OCI-LY7 (cell line): Measurements from ENCODE around the gene ZFYVE9. TPM values are rescaled to one million over a fixed set of nuclear protein-coding genes. Genes with fewer than 3 reads are reported as not detected.

Experiments
- BruUV-seq: library from RNA; stranded (reverse); fragments of 400-500 nt; replicated peaks from 2 replicates; lab custom pipeline; 2021; lab: Mats Ljungman, UMichigan
- CTCF ChIA-PET: fragments of 300-600 bp; sonication (Branson Sonifier 250); formaldehyde crosslinking; loops from one replicate; lab custom pipeline; 2022; ENCODE audit warnings: antibody characterized with exemption; ENCODE audit not compliant: unreplicated experiment; lab: Charles Lee
- POLR2A ChIA-PET: fragments of 300-600 bp; sonication (Branson Sonifier 250); formaldehyde crosslinking; loops from one replicate; lab custom pipeline; 2022; ENCODE audit warnings: antibody characterized with exemption; lab: Charles Lee
- DNase-seq: peaks from one replicate; pipeline ENCODE4 v3.0.0-alpha.2; 2015; ENCODE audit warnings: low spot score
- H2AFZ ChIP-seq: fragments of 200-600 bp; sonication (generic), shearing (Covaris generic); 2 replicates; pipeline ENCODE4 v1.6.1; 2014; ENCODE audit warnings: mild to moderate bottlenecking, antibody characterized with exemption, low read length, moderate library complexity
- H3K27ac ChIP-seq: fragments of 200-600 bp; sonication (generic); 2 replicates; pipeline ENCODE4 v1.5.1; 2014; ENCODE audit warnings: mixed run types, low read depth, mild to moderate bottlenecking, moderate library complexity, low read length, inconsistent platforms; ENCODE audit not compliant: poor library complexity, severe bottlenecking
- H3K36me3 ChIP-seq: fragments of 200-600 bp; sonication (generic); 2 replicates; pipeline ENCODE4 v1.6.1; 2014; ENCODE audit warnings: mild to moderate bottlenecking, antibody characterized with exemption, low read length, moderate library complexity, mixed read lengths; ENCODE audit not compliant: insufficient read depth
- H3K4me1 ChIP-seq: fragments of 200-600 bp; sonication (generic); 2 replicates; pipeline ENCODE4 v1.5.1; 2014; ENCODE audit warnings: mild to moderate bottlenecking, low read length; ENCODE audit not compliant: insufficient read depth, poor library complexity, severe bottlenecking
- H3K4me2 ChIP-seq: fragments of 200-600 bp; sonication (generic); 2 replicates; pipeline ENCODE4 v1.6.1; 2014; ENCODE audit warnings: mild to moderate bottlenecking, low read length
- H3K4me3 ChIP-seq: fragments of 200-600 bp; sonication (generic); 2 replicates; pipeline ENCODE4 v1.5.1; 2014; ENCODE audit warnings: mild to moderate bottlenecking, low read depth, low read length; ENCODE audit not compliant: poor library complexity, severe bottlenecking
- H3K79me2 ChIP-seq: fragments of 200-600 bp; sonication (generic); 2 replicates; pipeline ENCODE4 v1.6.1; 2016; ENCODE audit warnings: low read depth, mild to moderate bottlenecking, low read length, moderate library complexity, mixed read lengths; ENCODE audit not compliant: insufficient read depth
- H3K9me2 ChIP-seq: fragments of 200-600 bp; sonication (generic); 2 replicates; pipeline ENCODE4 v1.6.1; 2016; ENCODE audit warnings: mild to moderate bottlenecking, low read length, mixed read lengths; ENCODE audit not compliant: insufficient read depth
- H3K9me3 ChIP-seq: fragments of 200-600 bp; sonication (generic); 2 replicates; pipeline ENCODE4 v1.6.1; 2014; ENCODE audit warnings: mild to moderate bottlenecking, mixed run types, low read length, mixed read lengths
- H4K20me1 ChIP-seq: fragments of 200-600 bp; sonication (generic); 2 replicates; pipeline ENCODE4 v1.6.1; 2014; ENCODE audit warnings: mild to moderate bottlenecking, antibody characterized with exemption, low read length, moderate library complexity, mixed read lengths; ENCODE audit not compliant: insufficient read depth
- CTCF ChIP-seq: fragments of 200-600 bp; sonication (generic); conservative IDR thresholded peaks from 2 replicates; pipeline ENCODE4 v1.5.1; 2014; ENCODE audit warnings: mild to moderate bottlenecking, antibody characterized with exemption, low read length, moderate library complexity, mixed read lengths
- EZH2phosphoT487 ChIP-seq: fragments of 200-600 bp; sonication (generic); IDR thresholded peaks from 2 replicates; pipeline ENCODE4 v1.6.1; 2018; ENCODE audit warnings: low read depth, borderline replicate concordance, mild to moderate bottlenecking, mixed run types, antibody characterized with exemption, low read length, moderate library complexity, mixed read lengths
- intact Hi-C: fragments of 100-400 bp; cut with micrococcal nuclease; formaldehyde crosslinking; loops from one replicate; pipeline ENCODE4 v1.10.0; 2022; ENCODE audit not compliant: unreplicated experiment
- total RNA-seq, 2 experiments: library from RNA; depleted of rRNA in 1 of 2; stranded (reverse); fragments of >200 nt in 1 of 2; shearing (Covaris generic) in 1 of 2; gene quantifications; 2 replicates each; pipeline ENCODE4 v1.2.3, GENCODE V29; 2014 to 2022

The ZFYVE9 gene
- total RNA-seq, 2 experiments from 2014 or later, result 3.7 to 5.6 TPM

GRCh38 chr1:52111492-52111891 lies 30.4 kb upstream of the ZFYVE9 start:
- H3K4me1 ChIP-seq, result no peaks in the 10 kb centered on the region
- H3K36me3 ChIP-seq, result no peaks in the 10 kb centered on the region
- no peak overlapping the region for H3K27ac ChIP-seq
- H4K20me1 ChIP-seq, result no peaks in the 10 kb centered on the region
- CTCF ChIA-PET, result no interaction called here
- H3K9me2 ChIP-seq, result no peaks in the 10 kb centered on the region
- DNase-seq, result no peak
- intact Hi-C loops, result no loop called here
- no peaks in the 10 kb centered on the region for H3K9me3 ChIP-seq
- TF ChIP-seq CTCF, result no peak
- TF ChIP-seq EZH2phosphoT487, result no peak
- no peak overlapping the region for H3K4me3 ChIP-seq
- H3K4me2 ChIP-seq, result no peak overlapping the region
- BruUV-seq, result no TSS peak
- POLR2A ChIA-PET, result interaction anchor here (0.8 kb wide), 1 partner anchor 96 kb away, joined by 3 read pairs; no protein-coding TSS in a partner anchor
- no peaks in the 10 kb centered on the region for H3K79me2 ChIP-seq
- H2AFZ ChIP-seq, result no peak overlapping the region

GRCh38 chr1:52112489-52112888 lies 29.4 kb upstream of the ZFYVE9 start:
- no peak overlapping the region for H3K27ac ChIP-seq
- no peaks in the 10 kb centered on the region for H3K4me1 ChIP-seq
- H3K36me3 ChIP-seq, result no peaks in the 10 kb centered on the region
- H3K9me3 ChIP-seq, result no peaks in the 10 kb centered on the region
- no peak overlapping the region for H2AFZ ChIP-seq
- CTCF ChIA-PET, result no interaction called here
- DNase-seq, result no peak
- H4K20me1 ChIP-seq, result no peaks in the 10 kb centered on the region
- H3K4me2 ChIP-seq, result no peak overlapping the region
- TF ChIP-seq EZH2phosphoT487 (no peak), CTCF (no peak)
- no peak overlapping the region for H3K4me3 ChIP-seq
- H3K79me2 ChIP-seq, result no peaks in the 10 kb centered on the region
- intact Hi-C loops, result no loop called here
- no peaks in the 10 kb centered on the region for H3K9me2 ChIP-seq
- BruUV-seq, result no TSS peak
- POLR2A ChIA-PET, result interaction anchor here (0.6 to 0.7 kb wide), 3 partner anchors 141 to 1255 kb away, joined by 3 to 6 read pairs (median 4); no protein-coding TSS in a partner anchor

DNA sequence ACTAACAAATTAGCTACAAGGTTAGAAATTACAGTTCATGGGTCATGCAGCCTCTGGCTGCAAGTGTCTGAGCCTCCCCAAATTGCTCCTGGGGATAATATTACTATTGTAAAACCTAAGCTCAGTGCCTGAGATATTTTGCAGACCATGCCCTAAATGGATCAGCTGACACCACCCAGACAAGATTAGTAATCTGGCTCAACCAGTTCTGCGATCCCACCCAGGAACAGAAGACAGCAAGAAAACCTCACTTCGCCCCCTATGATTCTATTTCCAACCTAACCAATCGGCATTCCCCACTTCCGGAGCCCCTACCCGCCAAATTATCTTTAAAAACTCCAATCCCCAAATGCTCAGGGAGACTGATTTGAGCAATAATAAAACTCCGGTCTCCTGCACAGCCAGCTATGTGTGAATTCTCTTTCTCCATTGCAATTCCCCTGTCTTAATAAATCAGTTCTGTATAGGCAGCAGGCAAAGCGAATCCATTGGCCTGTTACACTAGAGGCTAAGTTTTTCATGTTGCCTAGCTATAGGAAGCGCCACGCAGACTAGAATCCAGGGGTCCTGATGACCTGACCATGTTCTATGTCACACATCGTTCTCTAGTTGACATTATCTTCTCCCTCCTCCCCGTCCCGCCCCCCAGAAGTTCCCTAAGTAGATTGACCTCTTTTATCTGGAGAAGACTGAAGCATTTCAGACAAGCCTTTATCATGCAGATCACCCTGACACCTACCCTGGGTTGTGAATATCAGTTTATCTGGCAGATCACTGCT lies 22.4 kb upstream of the ZFYVE9 start:
- H3K9me3 ChIP-seq, result no peaks in the 10 kb centered on the region
- H3K4me1 ChIP-seq, result no peaks in the 10 kb centered on the region
- no peaks in the 10 kb centered on the region for H3K9me2 ChIP-seq
- intact Hi-C loops, result no loop called here
- no peak overlapping the region for H3K4me2 ChIP-seq
- ChIA-PET CTCF (no interaction called here), POLR2A (interaction anchor here (0.7 kb wide), 1 partner anchor 842 kb away, joined by 3 read pairs; no protein-coding TSS in a partner anchor)
- H3K27ac ChIP-seq, result no peak overlapping the region
- no peaks in the 10 kb centered on the region for H3K36me3 ChIP-seq
- H4K20me1 ChIP-seq, result no peaks in the 10 kb centered on the region
- TF ChIP-seq EZH2phosphoT487, result no peak
- no peak for TF ChIP-seq CTCF
- DNase-seq, result no peak
- H3K4me3 ChIP-seq, result no peak overlapping the region
- H3K79me2 ChIP-seq, result no peaks in the 10 kb centered on the region
- no peak overlapping the region for H2AFZ ChIP-seq
- no TSS peak for BruUV-seq
